UCSD-AML1 (cell line): ENCODE measurements around the gene RAB35.

Experiments
- DNase-seq: peaks from one replicate; lab custom pipeline; 2025; ENCODE audit not compliant: unreplicated experiment; lab: John Stamatoyannopoulos, UW

RAB35 gene

DNA sequence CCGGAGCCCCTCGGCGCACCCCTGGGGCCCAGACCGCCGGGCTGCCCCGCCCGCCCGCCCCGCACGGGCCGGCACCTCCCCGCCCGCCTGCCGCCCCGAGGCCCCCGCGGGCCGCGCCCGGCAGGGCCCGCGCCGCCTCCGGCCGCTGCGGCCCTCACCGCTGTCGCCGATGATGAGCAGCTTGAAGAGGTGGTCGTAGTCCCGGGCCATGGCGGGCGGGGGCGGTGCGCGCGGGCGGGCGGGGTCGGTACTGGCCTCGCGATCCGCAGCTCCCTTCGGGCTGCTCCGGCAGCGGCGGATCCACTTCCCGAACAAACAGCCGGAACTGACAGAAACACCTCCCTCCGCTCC, at the start of gene RAB35:
RAB35 (minus strand) TSS at position 313 of the 351 bp plus-strand sequence; CDS start at position 210, 103 bp downstream.
- DNase-seq: no peak

DNA sequence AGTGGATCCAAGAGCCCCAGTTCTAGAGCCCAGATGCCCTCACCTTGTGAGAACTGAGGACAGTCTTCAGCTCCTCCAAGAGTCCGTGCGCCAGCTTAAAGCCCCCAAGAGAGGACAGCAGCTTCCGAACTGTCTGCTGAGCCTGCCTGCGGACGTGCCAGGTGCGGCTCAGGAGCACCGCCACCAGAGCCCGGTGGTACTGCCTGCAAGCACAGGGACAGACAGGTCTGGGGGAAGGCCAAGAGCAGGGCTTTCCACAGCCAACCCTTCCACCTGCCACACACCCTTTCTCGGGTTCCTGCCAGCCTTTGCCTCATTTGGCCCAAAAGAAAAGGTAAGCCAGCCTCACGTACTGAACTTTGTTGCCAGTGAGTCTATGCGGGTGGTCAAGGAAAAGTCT, 47.7 kb upstream of the RAB35 start:
- no peak for DNase-seq

DNA sequence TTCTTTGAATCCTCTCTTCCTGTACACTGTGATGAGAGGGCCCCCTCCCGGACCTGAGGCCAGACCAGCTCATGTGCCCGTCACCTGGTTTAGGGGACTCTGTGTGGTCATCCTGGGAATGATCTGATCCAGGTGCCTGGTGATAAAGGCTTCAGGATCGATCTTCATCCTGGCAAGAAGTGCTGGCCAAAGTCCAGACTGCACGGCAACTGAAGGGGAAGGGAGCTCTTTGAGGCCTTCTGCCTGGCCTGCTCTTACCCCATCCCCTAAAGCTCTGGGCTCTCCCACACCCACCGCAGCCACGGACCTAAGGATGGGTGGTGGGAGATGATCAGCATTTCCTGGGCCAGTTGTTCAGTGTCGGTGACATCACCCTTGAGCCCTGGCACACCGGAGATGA, 46.2 kb upstream of the RAB35 start:
- no peak for DNase-seq

DNA sequence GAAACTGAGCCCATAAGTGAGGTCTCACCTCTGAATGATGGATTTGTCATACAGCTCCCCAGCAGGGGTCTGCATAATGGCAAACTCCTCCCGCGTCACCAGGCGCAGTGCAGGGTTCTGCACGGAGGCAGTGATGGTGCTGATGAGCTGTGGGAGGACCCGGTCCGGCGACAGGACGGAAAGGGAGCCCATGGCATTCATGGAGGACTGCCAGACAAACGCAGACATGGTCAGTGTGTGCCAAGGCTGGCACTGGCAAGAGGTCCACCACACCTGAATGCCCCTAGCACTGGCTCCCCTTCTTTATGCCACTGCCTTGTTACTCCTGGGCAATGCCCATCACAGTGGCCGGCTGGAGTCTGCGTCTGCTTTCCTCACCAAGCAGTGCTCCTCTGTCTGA, 45.3 kb upstream of the RAB35 start:
- no peak for DNase-seq

DNA sequence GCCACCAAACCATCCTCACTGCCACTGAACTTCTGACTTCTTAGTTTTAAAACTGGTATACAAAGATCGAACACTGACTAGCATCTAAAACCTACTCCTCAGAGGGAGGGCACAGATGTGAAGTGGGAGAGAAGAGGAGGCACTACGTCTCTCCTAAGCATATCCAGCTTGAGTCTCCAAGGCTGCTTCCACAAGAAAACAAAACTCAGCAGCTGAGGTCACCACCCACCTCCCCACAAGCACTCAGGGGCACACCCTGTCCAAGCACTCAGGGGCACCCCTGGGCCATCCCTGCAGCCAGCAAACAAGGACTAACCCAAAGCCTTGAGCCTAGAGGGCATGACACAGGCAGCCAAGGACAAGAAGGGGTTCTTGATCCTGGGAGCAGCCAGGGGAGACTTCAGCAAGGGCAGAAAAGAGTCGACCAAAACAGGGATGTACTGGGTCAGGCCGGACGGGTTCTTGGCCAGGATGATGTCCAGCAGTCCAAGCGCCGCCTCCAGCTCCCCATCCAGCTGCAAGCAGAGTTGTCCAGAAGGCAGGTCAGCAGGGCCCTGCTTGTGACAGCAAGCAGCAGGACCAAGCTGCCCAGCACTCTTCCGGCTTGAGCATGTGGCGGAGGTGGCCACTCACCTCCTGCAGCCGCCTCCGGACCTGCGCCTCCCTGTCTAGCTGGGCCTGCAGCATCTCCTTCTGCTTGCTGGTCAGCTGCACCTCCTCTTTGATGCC, 43.1 kb upstream of the RAB35 start:
- DNase-seq: no peak

DNA sequence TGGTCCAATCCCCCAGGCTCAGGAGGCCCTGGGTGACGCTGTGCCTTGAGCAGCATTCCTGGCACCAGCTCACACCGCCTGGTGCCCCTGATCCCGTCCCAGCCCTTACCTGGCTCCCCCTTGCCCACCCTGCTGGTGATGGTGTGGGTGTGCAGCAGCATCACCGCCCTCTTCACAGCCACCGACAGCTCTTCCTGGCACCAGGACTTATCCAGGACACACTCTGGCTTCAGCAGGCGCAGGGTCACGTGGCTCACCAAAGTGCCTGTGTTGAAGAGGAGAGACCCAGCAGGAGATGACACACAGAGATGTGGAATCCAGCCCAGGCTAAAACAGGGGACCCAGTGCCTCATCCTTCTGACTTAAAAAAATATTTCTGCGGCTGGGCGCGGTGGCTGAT, 41.8 kb upstream of the RAB35 start:
- no peak for DNase-seq

DNA sequence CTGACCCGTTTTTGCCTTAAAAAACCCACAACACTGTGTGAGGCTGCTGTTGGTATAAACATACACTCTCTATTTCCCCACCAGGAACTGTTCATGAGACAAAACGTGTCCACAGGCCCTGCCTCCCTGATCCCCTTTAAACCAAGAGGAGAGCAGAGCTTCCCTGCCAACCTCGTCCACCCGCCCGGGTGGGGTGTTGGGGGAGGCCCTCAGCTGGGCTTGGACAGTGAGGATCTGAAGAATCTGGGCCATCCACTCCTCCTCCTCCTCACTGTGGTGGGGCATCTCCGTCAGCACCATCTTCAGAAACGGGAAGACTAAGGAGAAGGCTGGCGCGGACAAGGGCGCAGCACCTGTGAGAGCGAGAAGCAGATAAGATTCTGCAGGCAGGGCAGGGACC, 41.1 kb upstream of the RAB35 start:
- no peak for DNase-seq

DNA sequence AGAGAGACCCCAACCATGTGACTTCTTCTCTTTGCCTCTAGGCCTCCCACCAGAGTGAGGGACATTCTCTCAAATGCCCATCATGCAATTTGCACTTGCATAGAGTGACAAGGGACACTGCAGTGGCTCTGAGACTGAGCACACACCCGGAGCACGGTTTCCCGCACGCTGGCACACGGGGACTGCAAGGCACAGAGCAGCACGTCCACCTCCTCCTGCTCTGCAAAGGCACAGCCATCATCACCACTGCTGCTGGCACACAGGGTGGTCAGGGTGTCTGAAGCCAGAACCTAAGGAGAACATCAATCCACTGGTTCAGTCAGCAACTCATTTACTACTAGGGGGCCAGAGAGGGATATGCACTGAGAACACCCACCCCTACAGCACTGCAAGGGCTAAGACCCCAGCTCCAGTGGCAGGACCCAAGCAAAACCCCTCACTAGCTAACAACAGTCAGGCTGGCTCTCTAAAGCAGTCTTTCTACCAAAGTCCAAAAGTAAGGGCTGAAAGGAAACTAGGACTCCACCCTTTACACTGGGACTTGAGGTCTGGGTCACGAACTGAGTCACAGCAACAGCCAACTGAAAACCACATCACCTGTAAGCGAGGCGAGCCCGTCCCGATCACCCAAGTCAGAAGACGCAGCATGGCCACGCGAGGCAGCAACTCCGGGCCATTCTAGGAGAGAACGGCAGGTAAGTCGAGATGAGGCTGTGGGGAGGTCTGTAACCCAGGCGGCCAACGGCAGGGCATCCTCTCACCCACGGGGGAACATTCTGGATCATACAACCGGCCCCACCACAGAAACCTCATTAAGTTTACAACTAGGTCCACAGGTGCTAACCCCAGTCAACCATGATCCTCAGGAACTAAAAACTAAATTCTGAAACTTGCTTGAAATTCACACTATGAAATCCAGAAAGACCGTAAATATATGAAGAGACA, 40.0 kb upstream of the RAB35 start:
- no peak for DNase-seq

DNA sequence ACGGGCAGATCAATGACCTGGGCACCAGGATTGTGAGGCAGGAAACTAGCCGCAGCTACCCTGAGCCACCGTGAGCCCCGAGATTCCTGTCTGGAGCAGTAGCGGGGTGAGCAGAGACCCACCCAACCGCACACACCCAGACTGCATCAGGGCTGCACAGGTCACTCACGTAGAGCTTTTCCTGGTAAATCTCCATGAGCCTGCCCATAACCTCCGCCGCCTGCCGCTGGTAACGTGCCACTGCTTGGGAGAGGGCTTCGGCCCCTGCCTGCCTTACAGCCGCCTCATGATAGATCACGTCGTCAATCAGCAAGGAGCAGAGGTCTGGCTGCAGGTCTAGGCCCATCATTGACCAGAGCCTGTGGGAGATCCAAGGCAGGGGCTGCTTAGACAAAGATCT, 38.5 kb upstream of the RAB35 start:
- no peak for DNase-seq

DNA sequence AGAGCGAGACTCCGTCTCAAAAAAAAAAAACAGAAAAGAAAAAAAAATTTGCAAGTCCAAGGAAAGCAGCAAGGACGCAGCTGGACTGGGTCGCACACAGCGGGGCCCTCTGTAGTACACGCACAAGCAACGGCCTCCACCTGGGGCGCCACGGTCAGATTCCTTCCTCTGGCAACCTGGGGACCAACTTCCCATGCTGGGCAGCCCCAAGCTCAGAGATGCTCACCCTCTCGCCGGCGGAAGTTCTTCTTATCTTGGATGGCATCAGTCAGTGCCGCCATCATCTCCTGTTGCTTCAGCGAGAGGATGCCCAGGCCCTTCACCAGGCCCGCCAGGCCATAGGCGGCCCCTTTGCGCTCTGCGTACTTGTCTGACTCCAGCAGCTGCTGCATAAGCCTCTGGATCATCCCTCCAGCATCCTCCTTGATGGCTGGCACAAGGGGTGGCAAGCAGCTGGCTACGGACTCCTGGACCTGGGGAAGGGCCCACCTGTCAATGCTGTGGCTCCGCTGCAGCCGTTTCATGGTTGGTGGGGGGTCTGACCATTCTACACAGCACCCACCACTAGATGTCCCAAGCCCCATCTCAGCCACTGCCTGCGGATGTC, 34.5 kb upstream of the RAB35 start:
- DNase-seq: no peak

DNA sequence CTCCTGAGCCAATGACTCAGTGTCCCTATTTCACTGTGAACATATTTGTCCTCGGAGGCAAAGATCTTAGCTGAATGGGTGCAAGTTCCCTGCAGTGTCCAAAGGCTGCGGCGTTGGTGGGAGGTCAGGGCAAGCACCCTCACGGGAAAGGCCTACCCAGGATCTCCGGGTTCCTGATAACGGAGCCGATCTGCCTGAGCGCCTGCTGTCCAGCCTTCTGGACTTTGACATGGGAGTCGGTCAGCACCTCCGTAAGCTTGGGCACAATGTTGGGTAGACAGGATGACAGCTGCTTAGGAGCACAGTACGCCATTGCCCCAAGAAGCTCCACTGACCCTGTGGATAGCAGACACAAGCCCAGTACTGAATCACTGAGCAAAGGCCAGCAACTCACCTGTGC, 31.5 kb upstream of the RAB35 start:
- DNase-seq: no peak

DNA sequence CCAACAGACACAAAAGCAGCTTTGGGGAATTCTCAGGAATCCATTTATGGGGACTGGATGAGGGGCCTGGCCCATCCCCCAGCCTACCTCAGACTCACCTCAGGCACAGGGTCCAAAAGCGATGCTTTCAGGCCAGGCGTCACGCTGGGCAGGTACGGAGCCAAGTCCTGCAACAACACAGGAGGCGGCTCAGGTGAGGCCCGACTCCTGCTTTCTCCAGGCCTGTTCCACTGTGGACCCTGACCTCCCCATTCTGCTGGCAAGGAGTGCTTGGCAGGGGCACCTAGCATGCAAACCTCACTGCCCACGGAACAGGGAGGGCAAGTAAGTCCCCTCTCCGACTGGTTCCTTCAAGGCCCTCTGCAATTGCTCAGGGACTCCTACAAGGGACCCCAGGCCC, 28.6 kb upstream of the RAB35 start:
- no peak for DNase-seq

DNA sequence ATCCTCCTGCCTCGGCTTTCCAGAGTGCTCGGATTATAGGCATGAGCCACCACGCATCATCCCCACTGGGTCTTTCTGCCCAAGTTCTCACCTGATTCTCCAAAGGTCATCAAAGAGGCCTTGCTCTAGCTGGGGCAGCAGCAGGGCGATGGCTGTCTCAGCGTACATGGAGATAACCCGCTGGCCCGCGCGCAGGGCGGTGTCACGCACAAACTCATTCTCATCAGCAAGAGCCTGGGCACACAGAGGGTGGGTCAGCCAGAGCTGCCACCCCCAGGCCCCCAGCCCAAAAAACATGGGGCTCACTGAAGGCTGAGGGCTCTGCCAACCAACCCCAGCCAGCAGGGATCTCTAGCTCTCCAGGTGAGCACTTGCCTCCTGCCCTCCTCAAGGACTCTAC, 27.7 kb upstream of the RAB35 start:
- DNase-seq: no peak

DNA sequence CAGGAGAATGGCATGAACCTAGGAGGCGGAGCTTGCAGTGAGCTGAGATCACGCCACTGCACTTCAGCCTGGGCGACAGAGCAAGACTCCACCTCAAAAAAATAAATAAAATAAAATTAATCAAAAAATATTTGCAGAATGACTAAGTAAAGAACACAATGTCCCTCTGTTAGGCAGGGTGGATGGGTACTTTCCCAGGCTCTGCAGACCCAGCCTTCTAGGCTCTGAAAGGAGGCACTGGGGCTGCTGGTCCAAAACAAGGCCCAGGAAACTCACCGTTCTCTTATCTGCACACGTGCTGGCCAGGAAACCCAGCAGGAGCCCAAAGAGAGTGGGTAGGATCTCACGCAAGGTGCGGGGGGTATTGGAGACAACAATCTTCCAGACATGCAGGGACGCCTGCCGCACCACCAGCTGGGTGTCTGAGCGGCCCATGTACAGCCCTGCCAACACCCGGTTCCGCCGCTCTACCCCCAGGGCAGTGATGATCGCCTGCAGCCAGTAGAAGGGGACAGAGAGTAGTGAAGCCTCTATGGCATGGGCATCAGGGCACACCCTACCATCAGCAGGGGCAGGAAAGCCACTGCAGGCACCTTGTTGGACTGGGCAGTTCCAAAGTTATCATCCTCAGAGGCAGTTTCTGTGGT, 25.8 kb upstream of the RAB35 start:
- no peak for DNase-seq

DNA sequence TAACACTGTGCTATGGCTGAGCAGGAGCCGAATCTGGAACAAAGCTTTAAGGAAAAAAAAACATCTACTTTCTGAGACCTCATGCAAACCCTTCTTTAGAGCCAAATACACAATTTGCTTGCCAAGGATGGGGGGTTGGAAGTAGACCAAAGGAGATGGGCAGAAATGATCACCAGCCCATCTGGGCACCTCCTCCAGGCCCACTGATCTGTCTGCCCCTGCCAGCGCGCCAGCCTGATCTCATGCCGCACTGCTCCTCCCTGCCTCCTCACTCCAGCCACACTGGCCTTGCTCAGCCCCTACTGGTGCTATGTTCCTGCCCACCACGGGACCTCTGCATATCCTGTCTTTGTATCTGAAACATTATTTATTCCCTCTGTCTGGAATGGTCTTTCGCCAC, 24.8 kb upstream of the RAB35 start:
- DNase-seq: no peak

DNA sequence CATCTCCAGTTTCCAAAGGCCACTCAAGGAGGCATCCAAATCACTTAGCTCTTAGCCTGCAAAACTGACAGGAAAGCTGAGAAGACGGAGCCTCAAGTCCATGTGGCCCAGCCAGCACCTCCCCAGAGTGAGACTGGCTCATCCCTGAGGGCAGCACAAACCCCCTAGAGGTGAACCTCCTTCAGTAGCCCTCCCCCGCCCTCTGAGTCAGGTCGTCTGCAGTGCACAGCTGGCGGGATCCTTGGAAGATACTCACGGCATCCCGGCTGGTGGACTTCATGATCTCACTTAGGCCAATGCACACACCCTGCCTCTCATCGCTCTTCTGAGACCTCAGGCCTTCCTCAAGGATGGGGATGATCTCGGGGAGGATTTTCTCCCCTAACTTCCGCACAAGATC, 24.1 kb upstream of the RAB35 start:
- DNase-seq: no peak

DNA sequence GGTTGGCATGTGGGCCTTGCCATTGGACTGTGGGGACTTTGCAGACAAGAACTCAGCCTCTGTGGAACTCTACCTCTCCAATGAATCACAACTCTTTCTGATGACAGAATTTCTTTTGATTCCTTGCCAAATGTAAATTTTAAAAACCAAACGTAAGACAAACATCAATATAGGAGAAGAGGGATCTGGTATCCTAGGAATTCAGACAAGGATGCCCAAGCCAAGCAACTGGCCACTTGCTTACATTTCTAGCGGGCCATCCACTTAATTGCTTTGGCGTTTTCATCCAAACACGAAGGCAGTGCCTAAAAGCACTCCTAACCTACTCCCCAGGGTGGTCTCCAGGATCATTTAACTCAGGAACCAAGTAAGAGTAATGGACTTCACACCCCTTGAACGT, 23.4 kb upstream of the RAB35 start:
- DNase-seq: no peak

DNA sequence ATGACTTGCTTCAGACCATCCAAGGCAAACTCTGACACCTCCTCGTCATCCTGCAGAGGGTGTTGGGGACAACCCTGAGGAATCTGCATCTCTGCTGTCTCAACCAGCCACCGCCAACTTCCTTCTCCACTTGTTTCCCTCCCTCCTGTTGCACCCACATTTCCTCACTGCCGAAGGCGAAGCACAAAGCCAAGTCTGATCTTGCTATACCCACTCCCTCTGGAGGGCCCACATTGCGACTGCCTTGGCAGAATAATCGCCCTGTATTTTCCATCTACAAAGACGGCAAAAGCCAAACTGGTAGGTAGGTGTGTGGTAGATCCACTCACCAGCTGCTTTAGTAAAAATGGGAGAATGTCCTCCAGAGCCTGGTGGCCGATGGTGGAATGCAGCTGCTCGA, 21.8 kb upstream of the RAB35 start:
- DNase-seq: no peak

DNA sequence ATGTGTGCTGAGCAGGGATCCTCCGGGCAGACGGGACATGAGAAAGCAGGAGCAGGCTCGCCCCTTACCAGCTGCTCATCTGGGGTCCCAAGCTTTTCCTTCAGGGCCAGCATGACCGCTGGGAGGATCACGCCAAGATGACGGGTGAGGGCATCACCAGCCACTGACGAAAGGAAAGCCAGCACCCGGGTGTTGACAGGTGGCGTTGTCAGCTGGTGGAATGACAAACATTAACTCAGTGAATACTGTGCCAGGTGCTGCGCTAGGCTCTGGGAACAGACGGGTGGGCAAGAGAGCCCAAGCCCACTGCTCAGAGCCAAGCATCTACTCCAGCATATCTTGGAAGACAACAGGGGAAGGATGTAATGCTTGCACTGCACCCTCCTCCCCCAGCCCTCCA, 21.3 kb upstream of the RAB35 start:
- DNase-seq: no peak

DNA sequence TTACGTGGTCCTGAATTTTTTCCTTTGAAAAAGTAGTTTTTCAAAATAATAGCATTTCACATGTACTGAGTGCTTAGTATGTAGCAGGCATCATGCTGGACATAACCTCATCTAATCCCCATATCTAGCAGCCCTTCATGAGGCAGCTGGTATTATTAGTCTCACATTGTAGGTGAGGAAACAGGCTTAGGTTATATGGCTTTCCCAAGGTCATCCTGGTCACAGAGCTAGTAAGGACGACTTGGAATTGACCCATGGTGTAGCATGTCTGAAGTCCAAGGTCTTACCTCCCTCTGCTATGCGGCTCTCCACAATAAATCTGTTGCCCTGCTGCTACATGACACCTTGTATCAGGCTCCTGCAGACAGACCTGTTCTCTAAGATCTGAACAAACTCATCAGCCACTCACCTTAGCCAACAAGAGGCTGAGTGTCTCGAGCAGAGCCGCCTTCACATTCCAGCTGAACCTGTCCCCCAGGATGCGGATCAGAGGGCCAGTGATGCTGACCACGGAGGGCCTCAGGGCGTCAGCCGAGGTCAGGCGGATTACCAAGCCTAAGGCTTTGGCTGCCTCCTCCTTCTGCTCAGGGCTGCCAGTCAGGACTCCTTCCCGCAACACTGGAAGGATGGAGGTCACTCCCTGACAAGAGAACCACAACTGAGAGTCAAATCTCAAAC, 19.7 kb upstream of the RAB35 start:
- no peak for DNase-seq
